HG03439 (cell line): ENCODE measurements around the gene LCLAT1.
"Not testable (repeated sequence)": the region's sequence is repeated elsewhere in the genome, so short reads cannot be mapped to it uniquely, and the experiment has no call there.

Source experiments
- ATAC-seq: cut with Tn5 transposase; IDR thresholded peaks from one replicate; pipeline ENCODE4 v1.9.1; 2021; ENCODE audit warnings: mild to moderate bottlenecking, moderate library complexity; ENCODE audit not compliant: unreplicated experiment

LCLAT1 gene

GRCh38 chr2:30582521-30582920 lies 135.5 kb downstream of the LCLAT1 start:
- no peak for ATAC-seq

DNA sequence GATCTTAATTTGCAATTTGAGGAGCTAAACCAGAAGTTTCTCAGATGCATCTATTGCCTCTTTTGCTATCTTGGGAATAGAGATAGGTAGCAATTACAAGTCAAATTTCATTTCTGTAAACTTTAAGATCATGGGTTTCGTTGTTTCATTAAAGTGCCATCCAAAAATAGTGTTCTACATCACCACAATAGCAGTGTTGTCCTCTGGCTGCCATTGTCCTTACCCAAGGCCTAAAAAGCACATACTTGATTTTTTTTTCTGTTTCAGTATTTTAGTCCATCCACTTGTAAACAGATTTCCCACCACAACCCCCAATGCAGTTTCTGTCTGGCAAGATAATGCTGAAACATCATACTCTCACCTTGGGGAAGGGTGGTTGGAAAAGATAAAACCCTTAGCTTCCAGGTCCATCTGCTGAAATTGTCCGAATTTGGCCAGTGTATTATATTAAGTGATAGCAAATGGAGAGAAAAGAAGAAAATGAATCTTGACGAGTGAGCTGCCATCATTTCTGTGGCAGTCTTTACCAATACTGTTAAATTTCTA lies 136.2 kb downstream of the LCLAT1 start:
- ATAC-seq, result no peak

DNA sequence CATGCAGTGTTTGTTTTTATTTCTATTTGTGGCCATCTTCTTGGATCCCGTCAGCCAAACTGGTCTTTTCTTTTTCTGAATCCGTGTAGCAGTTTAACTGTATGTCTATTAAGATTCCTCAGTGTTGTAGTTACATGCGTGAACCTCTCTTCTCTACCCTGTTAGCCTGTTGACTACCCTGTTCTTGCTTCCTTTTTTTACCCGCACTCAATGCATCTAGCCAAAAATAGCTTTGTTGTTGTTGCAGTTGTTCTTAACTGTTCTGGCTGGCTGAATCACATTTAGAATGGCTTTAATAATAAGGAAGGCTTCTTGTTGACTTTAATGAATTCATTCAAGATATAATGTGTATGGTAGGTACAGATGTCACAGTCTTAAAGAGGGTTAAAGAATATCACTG lies 137.1 kb downstream of the LCLAT1 start:
- ATAC-seq, result no peak

GRCh38 chr2:30588994-30589393 lies 141.9 kb downstream of the LCLAT1 start:
- ATAC-seq, result no peak

- no peak for ATAC-seq
Measured at GRCh38 chr2:30590407-30590806, 143.4 kb downstream of the LCLAT1 start.

- no peak for ATAC-seq
Measured at GRCh38 chr2:30591186-30591585, 144.1 kb downstream of the LCLAT1 start.

- no peak for ATAC-seq
Measured at GRCh38 chr2:30601375-30601774, 154.3 kb downstream of the LCLAT1 start.

- no peak for ATAC-seq
Measured at GRCh38 chr2:30605197-30605596, 158.2 kb downstream of the LCLAT1 start.

DNA sequence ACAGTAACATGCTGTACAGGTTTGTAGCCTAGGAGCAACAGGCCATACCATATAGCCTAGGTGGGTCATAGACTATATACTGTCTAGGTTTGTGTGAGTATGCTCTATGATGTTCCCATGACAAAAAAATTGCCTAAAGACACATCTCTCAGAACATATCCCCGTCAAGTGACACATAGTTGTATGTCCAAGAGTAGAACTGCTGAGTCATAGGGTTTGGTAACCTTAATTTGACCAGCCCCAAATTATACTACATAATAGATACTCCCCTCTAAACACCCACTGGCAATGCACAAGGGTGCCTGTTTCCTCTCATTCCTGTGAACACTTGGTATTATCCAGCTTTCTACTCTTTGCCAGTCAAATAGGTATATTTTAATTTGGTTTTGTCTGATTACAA lies 161.6 kb downstream of the LCLAT1 start:
- ATAC-seq, result no peak

- no peak for ATAC-seq
Measured at GRCh38 chr2:30611583-30611982, 164.5 kb downstream of the LCLAT1 start.

DNA sequence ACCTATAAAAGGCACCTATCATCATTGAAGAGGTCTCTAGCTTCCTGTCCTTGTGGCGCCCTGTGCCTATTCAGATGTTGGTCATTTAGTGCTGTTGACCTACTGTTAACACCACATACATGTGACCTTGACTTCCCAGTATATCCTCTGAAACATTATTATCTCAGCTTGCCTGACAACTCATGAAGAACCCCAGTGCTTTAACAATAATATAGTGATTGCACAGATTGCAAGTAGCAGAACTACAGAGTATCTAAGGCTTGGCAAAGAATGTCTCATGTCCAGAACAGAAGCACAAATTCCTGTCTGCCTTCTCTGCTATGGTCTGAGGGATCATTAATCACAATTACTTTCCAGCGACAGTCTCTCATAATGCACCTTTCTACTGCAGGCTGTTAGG lies 165.3 kb downstream of the LCLAT1 start:
- no peak for ATAC-seq

DNA sequence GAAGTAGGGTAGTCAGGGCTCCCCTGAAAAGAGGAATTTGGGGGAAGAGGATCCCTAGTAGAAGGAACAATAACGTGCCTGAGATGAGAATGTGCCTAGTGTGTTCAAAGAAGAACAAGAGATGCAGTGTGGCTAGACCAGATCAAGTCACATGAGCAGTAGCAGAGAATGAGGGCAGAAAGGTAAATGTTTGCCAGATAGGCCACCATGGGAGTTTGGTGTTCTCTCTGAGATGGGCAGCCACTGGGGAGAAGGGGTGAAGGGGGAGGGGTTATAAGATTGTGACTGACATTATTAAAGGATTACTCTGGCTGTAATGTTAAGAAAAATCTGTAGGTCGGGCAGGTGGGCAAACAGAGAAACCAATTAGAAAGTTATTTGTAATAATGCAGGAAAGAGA lies 166.0 kb downstream of the LCLAT1 start:
- ATAC-seq, result no peak

DNA sequence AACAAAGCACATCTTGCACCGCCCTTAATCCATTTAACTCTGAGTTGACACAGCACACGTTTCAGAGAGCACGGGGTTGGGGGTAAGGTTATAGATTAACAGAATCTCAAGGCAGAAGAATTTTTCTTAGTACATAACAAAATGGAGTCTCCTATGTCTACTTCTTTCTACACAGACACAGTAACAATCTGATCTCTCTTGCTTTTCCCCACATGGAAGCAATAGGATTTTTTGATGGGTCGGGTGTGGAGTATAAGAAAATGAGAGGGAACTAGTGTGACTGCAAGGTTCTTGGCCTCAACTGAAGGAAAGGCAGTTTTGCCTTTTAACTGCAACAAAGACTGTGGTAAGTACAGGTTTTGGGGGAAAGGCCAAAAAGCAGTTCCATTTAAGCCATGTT lies 167.2 kb downstream of the LCLAT1 start:
- not testable (repeated sequence) for ATAC-seq

DNA sequence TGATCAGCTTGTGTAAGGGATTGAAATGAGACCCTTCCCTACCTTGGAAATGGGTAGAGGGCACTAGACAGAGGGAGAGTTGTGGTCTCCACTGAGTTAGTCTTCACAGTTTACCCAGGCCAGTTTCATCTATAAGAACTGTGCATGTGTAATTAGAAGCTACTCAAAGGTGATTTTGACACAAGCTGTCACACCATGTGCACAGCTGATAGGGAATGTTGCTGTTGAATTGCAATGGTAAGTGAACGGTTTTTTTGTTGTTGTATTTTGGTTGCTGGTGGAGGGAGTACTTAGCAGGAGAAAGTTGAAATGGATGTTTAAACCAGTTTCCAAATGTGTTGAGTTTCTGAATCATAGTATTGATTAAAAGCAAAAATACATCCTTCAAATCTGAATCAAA lies 168.9 kb downstream of the LCLAT1 start:
- no peak for ATAC-seq

GRCh38 chr2:30620102-30620501 lies 173.1 kb downstream of the LCLAT1 start:
- ATAC-seq, result no peak

DNA sequence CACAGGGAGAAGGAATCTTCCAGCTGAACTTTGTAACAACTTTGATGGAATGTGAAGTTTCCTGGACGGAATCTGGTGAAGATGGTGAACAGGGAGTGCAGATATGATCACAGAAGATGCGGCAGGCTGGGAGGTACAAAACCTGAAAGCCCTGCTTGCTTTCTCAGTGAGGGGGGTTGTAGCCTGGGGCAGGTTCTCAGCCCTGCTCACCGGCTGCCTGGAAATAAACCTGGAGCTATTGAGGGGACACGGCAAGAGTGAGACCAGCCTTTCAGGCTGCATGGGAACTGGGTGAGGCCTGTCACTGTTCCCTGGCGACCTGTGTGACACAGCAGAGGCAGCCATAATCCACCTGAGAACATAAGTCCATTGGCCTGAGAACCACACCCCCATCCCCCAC lies 174.8 kb downstream of the LCLAT1 start:
- no peak for ATAC-seq

DNA sequence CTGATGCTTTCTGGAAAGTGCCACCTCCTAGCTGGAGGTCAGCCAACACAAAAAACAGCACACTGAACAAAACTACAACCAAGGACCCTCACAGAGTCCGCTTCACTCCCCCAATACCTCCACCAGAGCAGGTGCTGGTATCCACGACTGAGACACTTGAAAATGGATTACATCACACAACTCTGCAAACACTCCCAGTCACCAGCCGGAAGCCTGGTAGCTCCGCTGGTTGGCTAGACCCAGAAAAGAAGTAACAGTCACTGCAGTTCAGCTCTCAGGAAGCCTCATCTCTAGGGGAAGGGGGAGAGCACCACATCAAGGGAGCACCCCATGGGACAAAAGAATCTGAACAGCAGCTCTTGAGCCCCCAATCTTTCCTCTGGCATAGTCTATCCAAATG lies 175.4 kb downstream of the LCLAT1 start:
- no peak for ATAC-seq

DNA sequence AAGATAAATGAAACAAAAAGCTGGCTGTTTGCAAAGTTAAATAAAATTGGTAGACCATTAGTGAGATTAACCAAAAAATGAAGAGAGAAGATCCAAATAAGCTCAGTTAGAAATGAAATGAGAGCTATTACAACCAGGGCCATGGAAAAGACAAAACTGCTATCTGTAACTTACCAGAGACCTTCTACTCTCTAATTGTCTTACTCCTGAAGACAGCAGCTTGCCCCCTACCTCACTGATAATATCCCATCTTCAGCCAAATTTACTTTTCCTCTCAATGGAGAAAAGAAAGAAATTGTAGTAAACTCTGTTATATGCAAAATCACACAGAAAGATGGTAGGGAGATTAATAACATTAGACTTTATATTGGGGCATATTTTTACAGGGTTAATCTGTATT lies 178.2 kb downstream of the LCLAT1 start:
- ATAC-seq, result no peak

- no peak for ATAC-seq
Measured at GRCh38 chr2:30625701-30626100, 178.7 kb downstream of the LCLAT1 start.

GRCh38 chr2:30626397-30626796 lies 179.4 kb downstream of the LCLAT1 start:
- ATAC-seq, result no peak

GRCh38 chr2:30627151-30627550 lies 180.1 kb downstream of the LCLAT1 start:
- ATAC-seq, result peak; percentile 81

GRCh38 chr2:30628341-30628740 lies 181.3 kb downstream of the LCLAT1 start:
- ATAC-seq, result no peak

DNA sequence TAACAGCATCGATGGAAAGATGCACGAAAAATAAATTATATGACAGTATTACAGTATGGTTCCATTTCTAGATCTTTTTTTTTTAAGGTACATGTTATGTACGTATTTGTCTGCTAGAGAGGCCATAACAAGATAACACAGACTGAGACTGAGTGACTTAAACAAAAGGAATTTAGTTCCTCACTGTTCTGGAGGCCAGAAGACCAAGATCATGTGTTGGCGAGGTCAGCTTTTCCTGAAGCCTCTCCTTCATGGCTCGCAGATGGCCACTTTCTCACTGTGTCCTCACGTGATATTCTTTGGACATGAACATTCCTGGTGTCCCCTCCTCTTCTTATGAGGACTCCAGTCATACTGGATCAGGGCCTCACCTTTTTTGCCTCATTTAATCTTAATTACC lies 182.8 kb downstream of the LCLAT1 start:
- no peak for ATAC-seq
